Measurements from ENCODE around the gene MRS2.

MRS2 gene

DNA sequence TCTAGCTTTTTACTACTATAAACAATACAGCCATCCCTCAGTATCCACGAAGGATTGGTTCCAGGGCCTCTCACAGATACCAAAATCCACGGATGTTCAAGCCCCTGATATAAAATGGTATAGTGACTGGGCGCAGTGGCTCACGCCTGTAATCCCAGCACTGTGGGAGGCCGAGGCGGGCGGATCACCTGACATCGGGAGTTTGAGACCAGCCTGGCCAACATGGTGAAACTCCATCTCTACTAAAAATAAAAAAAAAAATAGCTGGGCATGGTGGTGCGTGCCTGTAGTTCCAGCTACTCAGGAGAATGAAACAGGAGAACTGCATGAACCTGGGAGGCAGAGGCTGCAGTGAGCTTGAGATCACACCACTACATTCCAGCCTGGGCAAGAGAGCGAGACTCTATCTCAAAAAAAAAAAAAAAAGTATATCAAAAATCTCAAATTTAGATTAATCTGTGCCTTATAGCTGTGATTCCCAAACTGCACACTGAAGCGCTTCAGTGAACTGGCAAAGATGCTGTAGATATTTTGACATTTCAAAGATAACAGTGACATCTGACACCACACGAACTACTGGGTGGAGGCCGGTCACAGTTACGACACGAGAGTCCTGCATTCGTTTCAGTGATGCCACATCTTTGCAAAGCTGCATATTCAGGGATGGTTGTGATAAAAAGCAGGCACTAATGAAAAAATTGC lies 38.3 kb downstream of the MRS2 start:
- Mint-ChIP-seq H3K4me1 (peaks cover 7% of the 10 kb centered on the region), H3K27ac (no peak overlapping the region), H3K36me3 (peaks cover 6% of the 10 kb centered on the region), H3K4me3 (no peak overlapping the region), H3K27me3 (no peaks in the 10 kb centered on the region), H3K9me3 (no peaks in the 10 kb centered on the region)

DNA sequence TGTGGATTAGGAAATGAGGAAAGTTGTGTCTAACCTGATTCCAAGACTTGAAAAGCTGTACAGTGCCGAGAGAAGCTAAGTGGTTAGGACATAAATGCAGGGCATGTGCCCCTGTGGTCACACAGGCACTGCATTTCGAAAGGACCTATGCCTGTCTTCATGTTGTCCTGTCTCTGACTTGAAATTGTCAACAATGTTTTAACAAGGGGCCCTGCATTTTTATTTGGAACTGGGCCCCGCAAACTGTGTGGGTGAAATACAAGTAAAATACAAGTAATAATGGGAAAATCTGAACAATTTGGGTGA lies 38.8 kb downstream of the MRS2 start:
- no peak overlapping the region for H3K27ac Mint-ChIP-seq
- H3K4me3 Mint-ChIP-seq: no peak overlapping the region
- peaks cover 6% of the 10 kb centered on the region for H3K36me3 Mint-ChIP-seq
- no peaks in the 10 kb centered on the region for H3K27me3 Mint-ChIP-seq
- no peaks in the 10 kb centered on the region for H3K9me3 Mint-ChIP-seq
- peaks cover 7% of the 10 kb centered on the region for H3K4me1 Mint-ChIP-seq

DNA sequence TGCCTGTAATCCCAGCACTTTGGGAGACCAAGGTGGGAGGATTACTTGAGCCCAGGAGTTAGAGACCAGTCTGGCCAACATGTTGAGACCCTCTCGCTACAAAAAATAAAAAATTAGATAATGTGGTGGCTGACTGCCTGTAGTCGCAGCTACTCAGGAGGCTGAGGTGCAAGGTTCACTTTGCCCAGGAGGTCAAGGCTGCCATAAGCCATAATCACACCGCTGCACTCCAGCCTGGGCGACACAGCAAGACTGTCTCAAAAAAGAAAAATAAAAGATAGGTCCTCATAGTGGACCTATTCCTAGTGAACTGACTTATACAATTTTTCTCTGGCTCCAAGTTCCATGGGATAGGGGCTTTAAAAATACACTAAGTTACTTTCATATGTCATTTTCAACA lies 41.9 kb downstream of the MRS2 start:
- Mint-ChIP-seq H3K27ac (no peak overlapping the region), H3K4me1 (peaks cover 7% of the 10 kb centered on the region), H3K36me3 (no peaks in the 10 kb centered on the region), H3K27me3 (no peaks in the 10 kb centered on the region), H3K9me3 (no peaks in the 10 kb centered on the region), H3K4me3 (no peak overlapping the region)

DNA sequence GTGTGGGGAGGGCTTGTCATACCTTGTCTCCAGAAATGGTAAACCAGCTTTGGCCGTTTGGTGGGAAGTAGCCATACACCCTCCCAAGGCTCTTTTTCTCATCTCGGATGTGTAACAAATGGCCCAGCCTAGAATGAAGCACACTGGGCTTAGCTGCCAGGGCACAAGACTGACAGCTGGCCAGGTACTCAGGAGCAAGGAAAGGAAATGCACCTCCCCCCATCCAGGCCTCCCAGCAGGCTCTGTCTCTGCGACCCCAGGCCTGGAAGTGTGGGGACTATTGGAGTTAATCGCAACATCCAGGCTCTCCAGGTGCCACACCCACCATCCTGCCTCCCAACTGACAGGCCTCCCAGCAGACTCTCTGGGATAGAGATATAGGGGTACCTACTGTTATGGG lies 43.0 kb downstream of the MRS2 start:
- H3K9me3 Mint-ChIP-seq: no peaks in the 10 kb centered on the region
- H3K36me3 Mint-ChIP-seq: no peaks in the 10 kb centered on the region
- no peaks in the 10 kb centered on the region for H3K4me1 Mint-ChIP-seq
- H3K27me3 Mint-ChIP-seq: no peaks in the 10 kb centered on the region
- no peak overlapping the region for H3K4me3 Mint-ChIP-seq
- no peak overlapping the region for H3K27ac Mint-ChIP-seq

DNA sequence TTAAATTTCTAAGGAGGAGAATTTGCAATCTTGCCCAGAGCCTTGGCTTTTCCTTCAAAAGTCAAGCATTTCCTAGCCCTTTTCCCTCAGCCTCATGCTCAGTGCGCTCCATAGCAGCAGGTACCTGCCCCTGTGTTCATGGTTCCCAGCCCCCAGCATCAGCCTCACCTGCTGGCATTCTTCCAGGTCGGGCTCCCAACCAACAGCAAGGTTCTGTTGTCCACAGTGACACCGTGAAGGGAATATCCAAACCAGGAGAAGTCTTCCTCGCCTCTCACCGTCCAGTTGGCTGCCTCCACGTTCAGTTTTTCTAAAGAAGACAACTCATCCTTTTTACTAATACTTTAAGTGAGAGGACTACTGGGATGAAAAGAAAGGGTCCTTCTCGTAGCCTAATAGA lies 43.9 kb downstream of the MRS2 start:
- H3K9me3 Mint-ChIP-seq: no peaks in the 10 kb centered on the region
- H3K36me3 Mint-ChIP-seq: no peaks in the 10 kb centered on the region
- H3K4me1 Mint-ChIP-seq: no peaks in the 10 kb centered on the region
- H3K27ac Mint-ChIP-seq: no peak overlapping the region
- no peaks in the 10 kb centered on the region for H3K27me3 Mint-ChIP-seq
- no peak overlapping the region for H3K4me3 Mint-ChIP-seq

DNA sequence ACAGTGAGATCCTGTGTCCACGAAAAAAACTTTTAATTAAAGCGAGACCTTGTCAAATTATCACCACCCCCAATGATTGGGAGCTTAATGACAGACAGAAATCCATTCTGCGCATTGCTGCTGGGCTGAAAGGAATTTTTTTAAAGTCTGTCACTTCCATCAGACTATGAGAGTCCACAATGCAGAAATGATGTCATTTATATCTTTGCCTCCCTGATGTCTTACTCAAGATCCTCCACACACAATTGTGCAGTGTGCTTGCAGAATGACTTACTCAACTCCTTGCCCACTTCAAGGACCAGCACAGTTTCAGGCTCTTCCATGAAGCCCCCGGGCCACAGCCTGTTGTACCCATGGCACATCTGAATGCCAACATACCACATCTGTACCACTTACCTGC lies 45.7 kb downstream of the MRS2 start:
- Mint-ChIP-seq H3K4me3 (no peak overlapping the region), H3K27ac (no peak overlapping the region), H3K4me1 (no peaks in the 10 kb centered on the region), H3K9me3 (no peaks in the 10 kb centered on the region), H3K36me3 (no peaks in the 10 kb centered on the region), H3K27me3 (no peaks in the 10 kb centered on the region)

DNA sequence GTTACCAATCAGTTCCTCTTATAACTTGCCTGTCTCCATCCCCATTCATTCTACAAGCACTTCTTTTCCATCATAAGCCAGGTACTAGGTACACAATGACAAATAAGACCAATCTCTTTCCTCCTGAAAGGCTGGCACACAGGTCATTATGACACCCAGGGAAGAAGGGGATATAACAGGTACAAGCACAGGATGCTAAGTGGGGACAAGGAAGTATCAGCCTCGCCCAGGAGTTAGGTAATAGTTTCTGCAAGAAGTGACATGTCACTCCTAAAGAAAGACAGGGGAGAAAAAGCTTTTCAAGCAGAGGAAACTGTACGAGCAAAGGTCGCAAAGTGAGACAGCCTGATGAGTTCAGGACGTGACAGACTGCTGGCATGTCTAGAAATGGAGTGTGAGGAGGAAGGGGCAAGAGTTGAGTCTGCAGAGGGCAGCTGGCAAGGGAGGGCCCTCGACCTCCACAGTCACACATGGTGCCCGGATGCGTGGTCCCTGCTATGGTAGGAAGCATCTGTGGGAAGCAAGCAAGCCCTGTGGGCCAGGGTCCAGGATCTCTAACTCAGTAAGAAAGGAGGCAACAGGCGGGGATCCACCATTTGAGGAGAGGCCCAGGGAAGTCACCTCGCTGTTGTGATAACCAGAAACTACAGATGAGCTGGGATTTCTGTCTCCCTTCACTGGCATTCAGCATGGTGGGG lies 46.2 kb downstream of the MRS2 start:
- Mint-ChIP-seq H3K4me3 (no peak overlapping the region), H3K9me3 (no peaks in the 10 kb centered on the region), H3K27me3 (no peaks in the 10 kb centered on the region), H3K27ac (no peak overlapping the region), H3K36me3 (no peaks in the 10 kb centered on the region), H3K4me1 (no peaks in the 10 kb centered on the region)

DNA sequence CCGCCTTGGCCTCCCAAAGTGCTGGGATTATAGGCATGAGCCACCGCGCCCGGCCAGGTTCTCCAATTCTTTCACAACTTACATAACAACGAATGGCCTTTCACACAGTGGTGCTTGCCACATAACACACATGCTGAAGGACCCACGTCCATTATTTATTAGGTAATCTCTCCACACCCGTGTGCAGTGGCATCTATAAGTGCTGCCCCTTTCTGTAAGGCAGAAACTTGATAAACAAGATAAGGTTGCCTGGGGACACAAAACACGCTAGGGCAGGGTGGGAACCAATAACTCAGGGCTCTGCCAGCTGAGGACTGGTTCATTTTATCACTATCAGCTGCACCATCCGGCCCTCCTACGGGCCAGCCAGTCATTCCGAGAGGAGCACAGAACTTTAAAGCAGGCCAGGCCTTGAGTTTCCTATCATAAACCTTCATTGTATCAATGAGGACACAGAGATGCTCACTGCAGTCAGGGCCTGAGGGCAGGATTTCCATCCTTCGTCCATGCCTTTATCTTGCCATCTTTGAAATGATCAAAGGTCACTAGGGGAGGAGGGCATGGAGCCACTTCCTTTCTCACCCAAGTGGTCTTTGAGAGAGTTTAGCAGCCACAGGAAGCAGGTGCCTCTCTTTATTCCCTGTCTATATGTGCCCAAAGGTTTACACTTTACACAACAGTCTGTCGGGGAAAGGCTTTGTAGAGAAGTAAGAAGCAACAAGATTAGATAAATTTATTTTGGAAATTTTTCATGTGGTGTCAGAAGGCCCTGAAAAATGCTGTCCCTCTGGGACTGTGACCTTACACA lies 49.0 kb downstream of the MRS2 start:
- H3K27me3 Mint-ChIP-seq: no peaks in the 10 kb centered on the region
- no peak overlapping the region for H3K27ac Mint-ChIP-seq
- no peaks in the 10 kb centered on the region for H3K4me1 Mint-ChIP-seq
- no peak overlapping the region for H3K4me3 Mint-ChIP-seq
- H3K36me3 Mint-ChIP-seq: no peaks in the 10 kb centered on the region
- H3K9me3 Mint-ChIP-seq: no peaks in the 10 kb centered on the region

DNA sequence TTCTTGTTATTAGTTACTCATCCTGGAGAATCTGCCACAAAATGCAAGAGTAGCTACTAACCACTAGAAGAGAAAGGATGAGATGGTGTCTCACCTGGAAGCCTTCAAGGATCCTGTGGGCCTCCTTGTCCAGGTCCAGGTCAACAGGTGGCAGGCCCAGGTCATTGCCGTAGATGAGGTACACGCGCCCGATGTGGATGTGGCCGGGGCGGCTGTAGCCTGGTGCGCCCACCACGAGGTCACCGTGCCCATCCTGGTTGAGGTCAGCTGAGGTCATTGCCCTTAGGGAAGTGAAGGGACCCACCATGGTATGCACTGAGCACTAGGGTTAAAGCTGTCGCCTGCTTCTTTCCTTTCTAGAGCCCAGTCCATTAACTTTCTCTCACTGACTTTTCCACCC lies 51.2 kb downstream of the MRS2 start:
- Mint-ChIP-seq H3K9me3 (no peaks in the 10 kb centered on the region), H3K36me3 (peaks cover 2% of the 10 kb centered on the region), H3K27ac (no peak overlapping the region), H3K27me3 (no peaks in the 10 kb centered on the region), H3K4me3 (no peak overlapping the region), H3K4me1 (no peaks in the 10 kb centered on the region)

DNA sequence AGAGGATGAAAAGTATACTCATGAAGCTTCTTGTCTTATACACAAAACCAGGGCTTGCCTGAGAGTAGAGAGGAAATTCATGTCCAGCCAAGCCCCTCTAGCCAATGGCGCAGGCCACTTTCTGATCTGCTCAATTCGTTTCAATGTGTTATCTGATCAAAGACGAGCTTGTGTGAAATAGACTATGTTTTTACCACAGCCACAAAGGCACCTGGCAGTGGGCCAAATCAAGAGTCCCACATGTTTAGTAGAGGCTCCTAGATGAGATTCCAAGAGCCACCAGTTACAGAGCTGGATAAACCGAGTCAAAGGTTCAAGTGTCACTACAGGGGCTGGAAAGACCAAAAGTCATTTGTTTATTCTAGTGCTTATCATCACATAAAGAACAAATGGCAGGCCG lies 51.7 kb downstream of the MRS2 start:
- no peaks in the 10 kb centered on the region for H3K27me3 Mint-ChIP-seq
- H3K4me3 Mint-ChIP-seq: no peak overlapping the region
- no peaks in the 10 kb centered on the region for H3K4me1 Mint-ChIP-seq
- peaks cover 2% of the 10 kb centered on the region for H3K36me3 Mint-ChIP-seq
- no peak overlapping the region for H3K27ac Mint-ChIP-seq
- H3K9me3 Mint-ChIP-seq: no peaks in the 10 kb centered on the region

DNA sequence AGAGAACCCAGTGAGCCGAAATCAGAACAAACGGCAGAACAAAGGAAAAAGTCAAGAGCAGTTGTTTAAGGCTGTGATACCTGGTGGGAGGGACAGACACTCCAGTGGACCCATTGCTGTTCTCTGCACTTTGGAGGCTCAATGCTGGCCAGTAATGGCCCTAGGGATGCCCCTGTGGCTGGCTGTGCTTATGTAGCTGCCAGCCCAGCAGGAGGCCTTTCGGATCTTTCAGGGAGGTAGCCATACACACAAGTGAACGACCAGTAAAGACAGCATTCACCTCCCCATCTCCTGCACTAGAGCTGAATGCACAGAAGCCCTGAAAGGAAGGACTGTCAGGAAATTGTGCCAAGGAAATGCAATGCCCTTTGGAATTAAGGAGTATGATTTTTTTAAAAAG lies 52.3 kb downstream of the MRS2 start:
- Mint-ChIP-seq H3K9me3 (no peaks in the 10 kb centered on the region), H3K4me1 (no peaks in the 10 kb centered on the region), H3K27me3 (no peaks in the 10 kb centered on the region), H3K4me3 (no peak overlapping the region), H3K36me3 (peaks cover 2% of the 10 kb centered on the region), H3K27ac (no peak overlapping the region)

DNA sequence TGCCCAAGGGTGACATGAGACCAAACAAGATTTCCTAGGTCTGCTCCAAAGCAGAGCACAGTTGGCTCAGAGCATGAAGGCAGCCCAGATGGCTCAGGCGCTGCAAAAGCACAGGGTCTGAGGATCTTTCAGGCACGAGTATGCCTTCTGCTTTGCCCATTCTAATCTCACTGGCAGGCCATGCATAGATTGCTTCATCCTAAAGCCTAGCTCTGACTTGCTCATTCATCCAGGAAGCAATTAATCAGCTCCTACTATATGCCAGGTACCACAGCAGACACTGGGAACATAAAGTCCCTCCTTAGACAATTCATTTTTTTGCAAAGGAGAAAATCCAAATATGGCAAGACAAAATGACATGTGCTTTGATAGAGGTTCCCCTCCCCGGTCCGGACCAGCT lies 55.4 kb downstream of the MRS2 start:
- Mint-ChIP-seq H3K27me3 (no peaks in the 10 kb centered on the region), H3K36me3 (peaks cover 2% of the 10 kb centered on the region), H3K27ac (no peak overlapping the region), H3K4me1 (no peaks in the 10 kb centered on the region), H3K9me3 (no peaks in the 10 kb centered on the region), H3K4me3 (no peak overlapping the region)

DNA sequence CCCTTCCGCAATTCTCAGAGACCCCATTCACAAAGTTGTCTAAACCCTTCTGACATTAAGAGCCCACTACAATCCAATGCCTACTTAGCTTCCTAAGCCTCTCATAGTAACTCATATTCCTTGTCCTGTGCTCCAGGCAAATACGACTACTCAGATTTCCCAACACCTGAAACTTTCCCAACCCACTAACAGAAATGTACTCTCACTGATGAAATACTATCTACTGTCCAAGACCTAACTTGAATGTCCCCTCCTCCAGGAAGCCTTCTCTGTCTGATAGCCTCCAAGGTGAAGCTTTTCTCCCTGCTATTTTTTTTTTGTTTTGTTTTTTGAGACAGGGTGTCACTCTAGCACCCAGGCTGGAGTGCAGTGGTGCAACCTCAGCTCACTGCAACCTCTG lies 56.2 kb downstream of the MRS2 start:
- Mint-ChIP-seq H3K36me3 (peaks cover 2% of the 10 kb centered on the region), H3K27ac (no peak overlapping the region), H3K4me1 (no peaks in the 10 kb centered on the region), H3K27me3 (no peaks in the 10 kb centered on the region), H3K9me3 (no peaks in the 10 kb centered on the region), H3K4me3 (no peak overlapping the region)

DNA sequence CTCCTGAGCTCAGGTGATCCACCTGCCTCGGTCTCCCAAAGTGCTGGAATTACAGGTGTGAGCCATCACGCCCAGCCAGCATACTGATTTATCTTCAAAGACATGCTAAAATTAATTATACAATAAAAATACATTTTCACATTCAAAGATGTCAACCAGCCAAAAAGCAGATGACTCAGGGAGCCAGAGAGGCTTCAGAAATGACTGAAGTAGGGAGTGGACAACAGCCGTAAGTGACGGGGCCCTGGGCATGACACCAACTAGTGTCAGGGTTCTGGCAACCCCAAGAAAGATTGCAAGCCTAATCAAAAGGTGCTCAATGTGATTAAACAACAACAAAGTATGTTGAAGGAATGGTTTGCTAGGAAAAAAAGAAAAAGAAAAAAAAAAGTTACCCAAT lies 58.2 kb downstream of the MRS2 start:
- no peaks in the 10 kb centered on the region for H3K9me3 Mint-ChIP-seq
- no peaks in the 10 kb centered on the region for H3K4me1 Mint-ChIP-seq
- no peak overlapping the region for H3K4me3 Mint-ChIP-seq
- H3K27me3 Mint-ChIP-seq: no peaks in the 10 kb centered on the region
- H3K27ac Mint-ChIP-seq: no peak overlapping the region
- peaks cover 2% of the 10 kb centered on the region for H3K36me3 Mint-ChIP-seq

DNA sequence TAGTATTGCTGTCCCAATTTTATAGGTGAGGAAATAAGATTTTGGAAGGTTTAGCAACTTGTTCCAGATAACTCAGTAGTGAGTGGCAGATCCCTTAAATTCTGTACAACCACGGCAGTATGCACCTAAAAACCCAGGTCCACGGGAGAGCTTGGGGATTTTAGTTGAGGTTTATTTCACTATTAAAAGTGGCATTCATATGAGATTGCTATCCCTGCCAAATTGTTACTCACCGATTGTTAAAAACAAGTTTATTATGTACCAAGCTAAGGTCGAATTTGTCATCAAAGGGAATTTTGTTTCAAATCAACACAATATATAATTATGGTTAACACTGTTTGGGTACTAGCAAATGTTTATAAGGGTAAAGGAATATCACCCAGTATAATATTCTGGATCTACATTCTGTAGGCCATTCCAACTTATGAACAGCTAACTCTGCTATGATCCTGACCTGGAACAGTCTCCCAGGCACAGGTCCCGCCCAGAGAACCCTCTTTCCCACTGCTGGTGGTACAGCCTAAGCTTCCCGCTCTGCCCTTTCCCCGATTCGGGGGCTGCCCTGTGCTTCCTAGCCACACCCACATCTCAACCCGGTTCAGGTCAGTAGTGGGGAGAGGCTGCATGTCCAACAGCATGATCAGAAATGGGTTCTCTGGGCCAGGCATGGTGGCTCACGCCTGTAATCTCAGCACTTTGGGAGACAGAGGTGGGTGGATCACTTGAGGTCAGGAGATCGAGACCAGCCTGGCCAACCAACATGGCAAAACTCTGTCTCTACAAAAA lies 61.7 kb downstream of the MRS2 start:
- Mint-ChIP-seq H3K4me1 (no peaks in the 10 kb centered on the region), H3K36me3 (no peaks in the 10 kb centered on the region), H3K9me3 (no peaks in the 10 kb centered on the region), H3K27me3 (no peaks in the 10 kb centered on the region), H3K27ac (no peak overlapping the region), H3K4me3 (no peak overlapping the region)

DNA sequence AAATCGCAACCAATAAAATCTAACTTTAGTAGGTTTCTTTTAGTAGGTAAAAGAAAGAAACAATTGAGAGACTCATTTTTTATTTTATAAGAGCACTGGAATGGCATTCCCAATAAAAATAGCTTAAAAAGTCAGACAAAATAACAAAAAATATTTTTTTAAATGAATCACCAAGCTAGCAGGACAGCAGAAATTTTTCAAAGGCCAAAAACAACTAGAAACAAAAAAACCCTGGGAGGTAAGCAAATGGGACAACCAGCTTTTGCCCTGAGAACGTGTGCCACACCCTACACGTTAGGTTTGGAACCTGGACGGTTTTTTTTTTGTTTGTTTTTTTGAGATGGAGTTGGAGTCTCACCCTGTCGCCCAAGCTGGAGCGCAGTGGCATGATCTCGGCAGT lies 67.1 kb downstream of the MRS2 start:
- no peaks in the 10 kb centered on the region for H3K4me1 Mint-ChIP-seq
- no peak overlapping the region for H3K4me3 Mint-ChIP-seq
- H3K36me3 Mint-ChIP-seq: no peaks in the 10 kb centered on the region
- H3K27ac Mint-ChIP-seq: no peak overlapping the region
- no peaks in the 10 kb centered on the region for H3K27me3 Mint-ChIP-seq
- H3K9me3 Mint-ChIP-seq: no peaks in the 10 kb centered on the region
